DOHH2 (cell line): ENCODE measurements around the gene ANO8.

Experiments used
- H3F3A ChIP-seq: fragments of 200-600 bp; sonication (generic), shearing (Covaris generic); 2 replicates; pipeline ENCODE4 v1.6.0; 2016; ENCODE audit warnings: antibody characterized with exemption, mild to moderate bottlenecking; ENCODE audit not compliant: control insufficient read depth, insufficient read depth
- H3K27ac ChIP-seq: fragments of 200-600 bp; sonication (generic); 2 replicates; pipeline ENCODE4 v1.5.1; 2014; ENCODE audit warnings: low read depth, mild to moderate bottlenecking, low read length, moderate library complexity
- H3K27me3 ChIP-seq: fragments of 200-600 bp; sonication (generic); 2 replicates; pipeline ENCODE4 v1.6.1; 2014; ENCODE audit warnings: mild to moderate bottlenecking, low read length, mixed read lengths; ENCODE audit not compliant: control insufficient read depth
- H3K36me3 ChIP-seq: fragments of 200-600 bp; sonication (generic); 2 replicates; pipeline ENCODE4 v1.6.1; 2014; ENCODE audit warnings: mild to moderate bottlenecking, low read length, moderate library complexity, mixed read lengths; ENCODE audit not compliant: control insufficient read depth
- H3K4me1 ChIP-seq: fragments of 200-600 bp; sonication (generic); 2 replicates; pipeline ENCODE4 v1.6.1; 2014; ENCODE audit warnings: mild to moderate bottlenecking, low read length, mixed read lengths; ENCODE audit not compliant: control insufficient read depth
- H3K4me2 ChIP-seq: fragments of 200-600 bp; sonication (generic); 2 replicates; pipeline ENCODE4 v1.6.0; 2014; ENCODE audit warnings: mild to moderate bottlenecking, low read length, moderate library complexity
- H3K4me3 ChIP-seq: fragments of 200-600 bp; sonication (generic); 2 replicates; pipeline ENCODE4 v1.5.1; 2014; ENCODE audit warnings: mild to moderate bottlenecking, low read length, mixed read lengths
- H3K79me2 ChIP-seq: fragments of 200-600 bp; sonication (generic); 2 replicates; pipeline ENCODE4 v1.6.1; 2014; ENCODE audit warnings: mild to moderate bottlenecking, low read length, mixed read lengths; ENCODE audit not compliant: control insufficient read depth
- H3K9me2 ChIP-seq: fragments of 200-600 bp; sonication (generic); replicated peaks from 2 replicates; pipeline ENCODE4 v1.6.1; 2014; ENCODE audit warnings: mild to moderate bottlenecking, low read length, mixed read lengths; ENCODE audit not compliant: control insufficient read depth
- H3K9me3 ChIP-seq: fragments of 200-600 bp; sonication (generic); 2 replicates; pipeline ENCODE4 v1.6.1; 2014; ENCODE audit warnings: antibody characterized with exemption, low read length, mixed read lengths; ENCODE audit not compliant: control insufficient read depth, insufficient read depth
- H4K20me1 ChIP-seq: fragments of 200-600 bp; sonication (generic); 2 replicates; pipeline ENCODE4 v1.6.0; 2014; ENCODE audit warnings: low read depth, mild to moderate bottlenecking, antibody characterized with exemption, low read length, moderate library complexity; ENCODE audit not compliant: control insufficient read depth, insufficient read depth
- EZH2phosphoT487 ChIP-seq: fragments of 200-600 bp; sonication (generic); IDR thresholded peaks from 2 replicates; pipeline ENCODE4 v1.6.1; 2017; ENCODE audit warnings: borderline replicate concordance, mild to moderate bottlenecking, antibody characterized with exemption, low read length, moderate library complexity, mixed read lengths
- TF ChIP-seq, protein P1 (sequence below): fragments of 200-600 bp; sonication (generic); IDR thresholded peaks from one replicate; pipeline ENCODE4 v1.5.1; 2014; ENCODE audit warnings: antibody characterized with exemption, mild to moderate bottlenecking, low read depth, low read length; ENCODE audit not compliant: poor library complexity, severe bottlenecking

The ANO8 gene

GRCh38 chr19:17311455-17312188 is 23.0 kb downstream of the ANO8 start:
- Histone ChIP-seq H3K36me3 (peaks cover 46% of the 10 kb centered on the region), H3F3A (no peaks in the 10 kb centered on the region), H4K20me1 (peaks cover 9% of the 10 kb centered on the region; the same call in 1 of the 2 replicates), H3K27me3 (no peaks in the 10 kb centered on the region), H3K79me2 (peaks cover 56% of the 10 kb centered on the region), H3K9me2 (no peaks in the 10 kb centered on the region), H3K4me2 (no peak overlapping the region), H3K4me1 (peaks cover 21% of the 10 kb centered on the region), H3K27ac (no peak overlapping the region), H3K4me3 (no peak overlapping the region), H3K9me3 (no peaks in the 10 kb centered on the region)
- no peak for TF ChIP-seq EZH2phosphoT487
- TF ChIP-seq, protein P1, sequence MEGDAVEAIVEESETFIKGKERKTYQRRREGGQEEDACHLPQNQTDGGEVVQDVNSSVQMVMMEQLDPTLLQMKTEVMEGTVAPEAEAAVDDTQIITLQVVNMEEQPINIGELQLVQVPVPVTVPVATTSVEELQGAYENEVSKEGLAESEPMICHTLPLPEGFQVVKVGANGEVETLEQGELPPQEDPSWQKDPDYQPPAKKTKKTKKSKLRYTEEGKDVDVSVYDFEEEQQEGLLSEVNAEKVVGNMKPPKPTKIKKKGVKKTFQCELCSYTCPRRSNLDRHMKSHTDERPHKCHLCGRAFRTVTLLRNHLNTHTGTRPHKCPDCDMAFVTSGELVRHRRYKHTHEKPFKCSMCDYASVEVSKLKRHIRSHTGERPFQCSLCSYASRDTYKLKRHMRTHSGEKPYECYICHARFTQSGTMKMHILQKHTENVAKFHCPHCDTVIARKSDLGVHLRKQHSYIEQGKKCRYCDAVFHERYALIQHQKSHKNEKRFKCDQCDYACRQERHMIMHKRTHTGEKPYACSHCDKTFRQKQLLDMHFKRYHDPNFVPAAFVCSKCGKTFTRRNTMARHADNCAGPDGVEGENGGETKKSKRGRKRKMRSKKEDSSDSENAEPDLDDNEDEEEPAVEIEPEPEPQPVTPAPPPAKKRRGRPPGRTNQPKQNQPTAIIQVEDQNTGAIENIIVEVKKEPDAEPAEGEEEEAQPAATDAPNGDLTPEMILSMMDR = no peak

DNA sequence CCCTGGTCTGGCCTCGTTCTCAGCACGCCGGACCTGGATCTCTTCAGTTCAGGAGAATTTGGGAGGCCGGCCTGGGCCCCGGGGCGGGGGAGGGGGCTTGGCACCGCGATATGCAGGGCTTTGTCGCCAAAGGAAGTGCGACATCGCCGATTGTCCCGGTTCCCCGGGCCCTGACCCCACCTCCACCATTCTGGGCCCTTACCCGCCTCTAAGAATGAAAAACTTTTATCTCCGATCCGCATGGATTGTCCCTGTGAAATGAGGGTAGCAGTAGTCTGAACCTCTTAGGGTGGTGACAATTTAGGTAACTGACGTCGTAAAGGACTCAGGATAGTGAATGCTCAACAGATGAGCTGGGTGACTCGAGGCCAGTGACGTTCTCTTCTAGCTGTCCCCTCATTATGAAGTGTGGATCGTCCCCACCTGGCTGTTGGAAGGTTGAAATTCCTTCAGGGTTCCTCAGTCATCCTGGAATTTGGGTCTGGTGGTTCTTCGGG is 24.6 kb downstream of the ANO8 start:
- peaks cover 64% of the 10 kb centered on the region for H3K79me2 ChIP-seq

DNA sequence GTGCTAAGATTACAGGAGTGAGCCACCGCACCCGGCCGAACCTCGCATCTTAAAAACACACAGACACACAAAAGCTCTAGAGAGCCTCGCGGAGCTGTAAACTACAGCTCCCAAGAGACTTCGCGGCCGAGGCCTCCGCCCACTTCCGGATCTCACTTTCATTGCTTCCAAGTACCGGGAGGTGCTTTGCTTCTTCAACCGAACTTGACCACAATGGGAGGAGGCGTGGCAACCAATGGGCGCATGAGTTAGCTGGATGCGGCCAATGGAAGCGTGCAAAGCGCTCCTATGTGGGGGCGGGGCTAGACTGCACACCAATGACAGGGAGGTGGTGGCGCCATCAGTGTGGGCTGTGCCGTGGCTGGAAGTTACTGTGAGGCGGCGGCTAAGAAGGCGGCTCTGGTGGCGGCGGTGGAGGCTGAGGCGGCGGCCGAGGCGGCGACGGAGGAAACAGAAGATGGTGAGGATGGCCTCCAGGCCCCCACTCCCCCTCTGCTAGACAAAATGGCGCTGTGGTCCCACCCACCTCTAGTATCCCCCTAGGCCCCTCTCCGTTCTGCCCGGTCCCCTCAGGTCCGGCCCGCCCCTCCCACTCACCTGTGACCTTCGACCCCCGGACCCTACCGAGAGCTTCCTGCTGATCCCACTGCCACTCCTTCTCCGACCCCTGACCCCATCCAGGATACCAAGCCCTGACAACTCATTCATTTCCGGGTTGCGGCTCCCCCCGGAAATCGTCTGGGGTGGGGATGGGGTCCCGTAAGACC is 25.3 kb downstream of the ANO8 start, which contains the start of gene DDA1:
Gene DDA1, plus strand, starts transcription at position 366 of the 767 bp plus-strand sequence. Its CDS starts 92 bp downstream, at position 458.
- Histone ChIP-seq H3K27ac (peak within 1 kb of the TSS; percentile 54), H3K4me1 (peaks cover 31% of the 10 kb centered on the region), H3K9me2 (no peaks in the 10 kb centered on the region), H3K79me2 (peaks cover 64% of the 10 kb centered on the region), H3K9me3 (no peaks in the 10 kb centered on the region), H3F3A (peaks cover 1% of the 10 kb centered on the region), H4K20me1 (peaks cover 9% of the 10 kb centered on the region; the same call in 1 of the 2 replicates), H3K27me3 (no peaks in the 10 kb centered on the region), H3K36me3 (peaks cover 41% of the 10 kb centered on the region), H3K4me3 (peak within 1 kb of the TSS; percentile 99), H3K4me2 (peak within 1 kb of the TSS; percentile 82)
- TF ChIP-seq, protein P1 = no peak
- no peak for TF ChIP-seq EZH2phosphoT487

More for the DNA sequence above, 24.6 kb downstream of the ANO8 start:
- peaks cover 25% of the 10 kb centered on the region for H3K4me1 ChIP-seq
- no peaks in the 10 kb centered on the region for H3K9me3 ChIP-seq
- peak overlapping the region; percentile 99 for H3K4me3 ChIP-seq
- peaks cover 9% of the 10 kb centered on the region; the same call in 1 of the 2 replicates for H4K20me1 ChIP-seq
- no peaks in the 10 kb centered on the region for H3K9me2 ChIP-seq
- peaks cover 46% of the 10 kb centered on the region for H3K36me3 ChIP-seq
- no peaks in the 10 kb centered on the region for H3K27me3 ChIP-seq
- peak overlapping the region; percentile 54 for H3K27ac ChIP-seq
- TF ChIP-seq EZH2phosphoT487 = no peak
- TF ChIP-seq, protein P1 = no peak
- H3F3A ChIP-seq = no peaks in the 10 kb centered on the region
- H3K4me2 ChIP-seq = peak overlapping the region; percentile 82
